HEK293T (cell line): Measurements from ENCODE around the gene NOL4L.
"Not testable (repeated sequence)": the region's sequence is repeated elsewhere in the genome, so short reads cannot be mapped to it uniquely, and the experiment has no call there.

Experiments
- CTCF ChIA-PET: fragments of 350-600 bp; formaldehyde crosslinking; extraction: SDS; loops from one replicate; lab custom pipeline; 2021; ENCODE audit warnings: antibody characterized with exemption, inconsistent platforms; lab: Yijun Ruan, JAX
- POLR2A ChIA-PET: fragments of 350-600 bp; formaldehyde crosslinking; extraction: SDS; loops from one replicate; lab custom pipeline; 2020; ENCODE audit warnings: antibody characterized with exemption, inconsistent platforms; lab: Yijun Ruan, JAX
- DNase-seq: peaks from one replicate; pipeline ENCODE4 v3.0.0; 2012; ENCODE audit warnings: mixed read lengths; ENCODE audit errors: extremely low spot score
- ARNT ChIP-seq: fragments of 450-650 bp; IDR thresholded peaks from 2 replicates; pipeline ENCODE4 v1.6.1; 2017; ENCODE audit warnings: mild to moderate bottlenecking
- BHLHE40 ChIP-seq: fragments of 450-650 bp; IDR thresholded peaks from 2 replicates; pipeline ENCODE4 v1.6.1; 2016; ENCODE audit warnings: mild to moderate bottlenecking, moderate library complexity, borderline replicate concordance
- CTBP1 ChIP-seq: fragments of 450-650 bp; IDR thresholded peaks from 2 replicates; pipeline ENCODE4 v1.6.1; 2016; ENCODE audit warnings: borderline replicate concordance
- ELF4 ChIP-seq: fragments of 450-650 bp; IDR thresholded peaks from 2 replicates; pipeline ENCODE4 v1.6.1; 2017; ENCODE audit warnings: antibody characterized with exemption
- FOXA1 ChIP-seq: fragments of 450-650 bp; IDR thresholded peaks from 2 replicates; pipeline ENCODE4 v1.6.1; 2016; ENCODE audit warnings: mild to moderate bottlenecking
- FOXK2 ChIP-seq: fragments of 450-650 bp; IDR thresholded peaks from 2 replicates; pipeline ENCODE4 v1.6.1; 2016; ENCODE audit warnings: mild to moderate bottlenecking
- FOXM1 ChIP-seq: fragments of 450-650 bp; IDR thresholded peaks from 2 replicates; pipeline ENCODE4 v1.6.1; 2017; ENCODE audit warnings: mild to moderate bottlenecking, borderline replicate concordance
- HDGF ChIP-seq: fragments of 450-650 bp; IDR thresholded peaks from 2 replicates; pipeline ENCODE4 v1.6.1; 2017; ENCODE audit warnings: antibody characterized with exemption, borderline replicate concordance
- LEF1 ChIP-seq: fragments of 450-650 bp; IDR thresholded peaks from 2 replicates; pipeline ENCODE4 v1.6.1; 2017; ENCODE audit warnings: mild to moderate bottlenecking, borderline replicate concordance
- NFRKB ChIP-seq: fragments of 450-650 bp; IDR thresholded peaks from 2 replicates; pipeline ENCODE4 v1.6.1; 2016; ENCODE audit warnings: mild to moderate bottlenecking, moderate library complexity
- SP1 ChIP-seq: fragments of 450-650 bp; IDR thresholded peaks from 2 replicates; pipeline ENCODE4 v1.6.1; 2017
- SUZ12 ChIP-seq: fragments of 450-650 bp; IDR thresholded peaks from 2 replicates; pipeline ENCODE4 v1.6.1; 2016; ENCODE audit warnings: mild to moderate bottlenecking
- TARDBP ChIP-seq: fragments of 450-650 bp; IDR thresholded peaks from 2 replicates; pipeline ENCODE4 v1.6.1; 2016
- ZNF384 ChIP-seq: fragments of 450-650 bp; IDR thresholded peaks from 2 replicates; pipeline ENCODE4 v1.6.1; 2016
- TF ChIP-seq, protein P1 (sequence below): fragments of 450-650 bp; IDR thresholded peaks from 2 replicates; pipeline ENCODE4 v1.6.1; 2016

NOL4L gene

DNA sequence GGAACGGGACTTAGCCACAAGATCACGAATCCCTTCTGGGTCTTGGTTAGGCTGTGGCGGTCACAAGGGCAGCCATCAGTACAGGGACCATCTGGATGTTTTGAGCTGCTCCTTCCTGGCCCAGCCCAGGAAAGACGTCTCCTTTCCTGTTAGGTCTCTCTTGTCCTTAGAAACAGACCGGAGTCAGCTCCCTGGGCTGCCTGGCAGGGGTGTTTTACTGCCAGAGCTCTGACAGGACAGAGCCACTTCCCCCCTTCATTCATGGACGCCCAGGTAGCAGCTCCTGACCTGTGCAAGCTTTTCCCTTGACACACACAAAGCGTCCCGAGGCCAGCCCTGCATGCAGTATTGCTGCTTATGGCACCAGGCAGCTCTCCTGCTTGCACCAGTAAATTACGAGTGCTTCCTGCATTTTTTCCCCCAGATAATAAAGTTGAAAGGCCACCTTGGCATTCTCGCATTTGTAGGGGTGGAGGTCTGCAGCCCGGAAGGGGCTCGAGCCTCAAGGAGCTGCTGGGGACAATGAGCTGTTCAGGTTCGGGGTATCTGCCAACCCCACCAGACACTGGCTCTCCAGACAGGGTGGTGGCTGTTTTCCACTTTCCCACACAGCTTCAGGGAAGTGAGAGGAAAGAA lies 87.4 kb downstream of the NOL4L start:
- no peak for DNase-seq
- CTCF ChIA-PET = no interaction called here

DNA sequence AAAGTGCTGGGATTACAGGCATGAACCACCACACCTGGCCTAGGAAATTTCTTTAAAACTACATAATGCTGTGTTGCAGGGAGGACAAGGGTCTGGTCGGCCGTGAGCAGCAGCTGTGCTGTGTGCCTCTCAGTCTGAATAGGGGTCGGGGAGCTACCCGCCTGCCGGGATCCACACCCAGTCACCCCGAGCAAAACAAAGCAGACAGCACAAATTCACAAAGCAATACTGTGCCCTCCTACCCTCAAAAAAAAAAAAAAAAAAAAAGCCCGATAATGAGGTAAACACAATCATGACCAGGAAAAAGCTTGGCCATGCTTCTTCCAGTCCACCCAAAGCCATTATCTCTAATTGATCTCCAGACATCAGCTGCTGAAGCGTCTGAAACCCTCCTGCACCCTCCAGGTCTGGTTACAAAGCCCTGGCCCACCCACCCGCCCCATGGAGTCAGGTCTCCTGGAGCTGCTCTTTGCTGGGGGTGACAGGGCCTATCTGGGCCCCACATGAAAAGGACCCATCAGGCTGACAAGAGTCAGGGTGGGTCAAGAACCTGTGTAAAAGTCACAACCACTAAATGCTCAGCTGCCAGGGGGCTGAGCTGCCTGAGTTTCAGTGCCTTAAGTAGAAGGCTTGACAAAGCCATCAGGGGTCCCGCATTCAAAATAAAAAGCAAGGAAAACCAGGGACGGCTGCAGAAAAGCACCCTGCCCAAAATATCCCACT lies 88.2 kb downstream of the NOL4L start:
- TF ChIP-seq CTBP1 (no peak), NFRKB (no peak), FOXK2 (no peak), ELF4 (no peak), FOXM1 (no peak)
- TF ChIP-seq, protein P1, sequence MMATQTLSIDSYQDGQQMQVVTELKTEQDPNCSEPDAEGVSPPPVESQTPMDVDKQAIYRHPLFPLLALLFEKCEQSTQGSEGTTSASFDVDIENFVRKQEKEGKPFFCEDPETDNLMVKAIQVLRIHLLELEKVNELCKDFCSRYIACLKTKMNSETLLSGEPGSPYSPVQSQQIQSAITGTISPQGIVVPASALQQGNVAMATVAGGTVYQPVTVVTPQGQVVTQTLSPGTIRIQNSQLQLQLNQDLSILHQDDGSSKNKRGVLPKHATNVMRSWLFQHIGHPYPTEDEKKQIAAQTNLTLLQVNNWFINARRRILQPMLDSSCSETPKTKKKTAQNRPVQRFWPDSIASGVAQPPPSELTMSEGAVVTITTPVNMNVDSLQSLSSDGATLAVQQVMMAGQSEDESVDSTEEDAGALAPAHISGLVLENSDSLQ = no peak
- POLR2A ChIA-PET = interaction anchor here (1.1 kb wide), 1 partner anchor 13 kb away, joined by 3 read pairs; no protein-coding TSS in a partner anchor
- CTCF ChIA-PET = no interaction called here
- no peak for DNase-seq

More for the DNA sequence above, 87.4 kb downstream of the NOL4L start:
- POLR2A ChIA-PET = interaction anchor here (1.1 kb wide), 1 partner anchor 14 kb away, joined by 3 read pairs; no protein-coding TSS in a partner anchor
- TF ChIP-seq ARNT (no peak), SP1 (no peak), BHLHE40 (no peak), FOXA1 (no peak), ZNF384 (no peak), CTBP1 (no peak), HDGF (no peak), FOXM1 (no peak), SUZ12 (no peak)
- TF ChIP-seq, protein P1 = no peak

DNA sequence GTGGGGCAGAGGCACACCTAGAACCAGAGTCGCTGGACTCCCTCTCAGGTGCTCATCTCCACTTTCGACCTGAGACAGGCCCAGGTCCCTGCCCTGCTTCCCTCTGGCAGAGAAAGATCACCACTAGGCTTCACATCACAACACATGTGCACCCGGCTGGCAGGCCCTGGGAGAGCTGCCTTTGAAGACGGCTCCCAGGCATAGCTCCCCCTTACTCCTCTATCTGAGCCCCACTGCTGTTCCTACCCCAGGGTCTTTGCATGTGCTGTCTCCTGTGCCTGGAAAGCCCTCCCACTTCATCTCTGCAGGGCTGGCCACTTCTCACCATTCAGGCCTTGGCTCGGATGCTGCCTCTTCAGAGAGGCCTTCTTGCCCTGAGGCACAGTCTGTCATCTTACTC lies 89.2 kb downstream of the NOL4L start:
- POLR2A ChIA-PET = no interaction called here

DNA sequence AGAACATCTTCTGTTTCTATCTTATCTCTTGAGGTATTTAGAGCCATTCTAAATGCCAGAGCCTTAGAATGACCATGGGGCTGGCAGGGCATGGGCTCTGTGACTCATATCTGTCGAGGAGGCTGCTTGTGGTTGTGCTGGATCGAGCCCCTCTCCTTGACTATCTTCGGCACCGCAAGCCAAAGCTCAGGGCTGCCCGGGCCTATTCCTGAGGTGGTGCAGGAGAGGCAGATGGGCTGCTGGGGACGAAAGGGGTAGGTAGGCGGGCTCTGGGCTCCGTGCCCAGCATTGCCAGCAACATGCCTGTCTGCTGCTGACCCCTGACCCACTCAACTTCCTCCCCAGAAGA lies 89.9 kb downstream of the NOL4L start:
- TF ChIP-seq ZNF384 = no peak
- TF ChIP-seq HDGF = no peak
- TF ChIP-seq NFRKB = no peak
- TF ChIP-seq, protein P1 = no peak
- no peak for TF ChIP-seq FOXK2
- TF ChIP-seq FOXA1 = no peak
- ChIA-PET CTCF (no interaction called here), POLR2A (no interaction called here)
- no peak for DNase-seq

More for the DNA sequence above, 89.2 kb downstream of the NOL4L start:
- CTCF ChIA-PET = interaction anchor here (0.6 kb wide), 1 partner anchor 954 kb away, joined by 3 read pairs; no protein-coding TSS in a partner anchor
- no peak for DNase-seq
- TF ChIP-seq BHLHE40 (no peak), ELF4 (no peak)

DNA sequence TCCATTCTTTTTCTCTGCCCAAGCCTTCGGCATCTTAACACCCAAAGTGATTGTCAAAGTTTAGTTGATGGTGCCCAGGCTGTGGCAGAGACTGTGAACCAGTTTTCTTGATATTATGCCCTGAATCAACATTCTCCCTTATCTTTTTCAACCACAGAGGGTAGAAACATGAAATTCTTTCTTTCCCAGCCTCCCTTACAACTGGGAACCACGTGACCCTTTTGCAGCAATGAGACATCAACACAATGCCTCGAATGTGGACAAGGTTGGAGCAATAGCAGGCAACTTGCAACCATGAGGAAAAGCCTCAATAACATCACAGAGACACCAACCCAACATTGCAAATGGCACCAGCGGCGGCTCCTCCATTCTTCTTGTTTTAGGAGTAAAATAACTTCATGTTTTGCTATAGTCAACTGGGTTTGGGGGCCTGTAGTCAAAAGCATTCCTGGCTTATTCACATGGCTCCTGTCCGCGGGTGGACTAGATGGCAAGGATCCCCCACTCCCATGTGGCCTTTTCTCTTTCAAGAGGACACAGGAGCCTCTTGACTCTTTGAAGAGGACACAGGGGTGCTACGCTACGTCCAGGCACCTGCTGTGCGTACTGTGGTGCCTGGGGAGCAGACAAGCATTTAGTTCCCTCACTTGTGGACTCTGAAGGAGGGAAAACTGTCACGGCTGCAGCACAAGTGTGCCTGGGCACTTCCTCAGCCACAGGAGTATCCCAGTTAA lies 90.5 kb downstream of the NOL4L start:
- no peak for DNase-seq
- TF ChIP-seq ZNF384 = no peak
- no peak for TF ChIP-seq FOXK2
- no peak for TF ChIP-seq TARDBP
- no peak for TF ChIP-seq ARNT
- TF ChIP-seq FOXM1 = no peak
- TF ChIP-seq SP1 = no peak
- TF ChIP-seq ELF4 = no peak
- no peak for TF ChIP-seq SUZ12
- no peak for TF ChIP-seq NFRKB
- POLR2A ChIA-PET = no interaction called here
- CTCF ChIA-PET = no interaction called here

DNA sequence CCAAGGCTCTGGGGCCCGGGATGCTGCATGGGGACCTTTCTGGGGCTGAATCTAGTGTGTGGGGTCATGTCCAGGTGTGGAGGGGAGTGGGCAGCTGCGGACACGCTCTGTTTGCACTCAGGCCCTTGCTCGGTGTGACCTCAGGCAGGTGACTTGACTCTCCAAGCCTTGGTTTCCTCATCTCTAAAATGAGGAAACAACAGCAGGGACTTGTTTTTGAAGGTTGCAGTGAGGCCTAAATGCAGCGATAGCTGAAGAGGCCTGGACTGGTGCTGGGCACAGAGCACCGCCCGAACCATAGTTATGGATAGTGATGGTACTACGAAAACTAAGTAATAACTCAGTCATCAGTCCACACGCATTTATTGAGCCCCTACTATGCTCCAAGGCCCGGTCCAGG lies 91.8 kb downstream of the NOL4L start:
- TF ChIP-seq SP1 (no peak), SUZ12 (no peak), FOXA1 (no peak), BHLHE40 (no peak), ELF4 (no peak), ZNF384 (no peak), NFRKB (no peak), TARDBP (no peak), ARNT (no peak), FOXM1 (no peak), HDGF (no peak), FOXK2 (no peak), LEF1 (no peak), CTBP1 (no peak)
- TF ChIP-seq, protein P1 = no peak
- CTCF ChIA-PET = no interaction called here
- DNase-seq = no peak

DNA sequence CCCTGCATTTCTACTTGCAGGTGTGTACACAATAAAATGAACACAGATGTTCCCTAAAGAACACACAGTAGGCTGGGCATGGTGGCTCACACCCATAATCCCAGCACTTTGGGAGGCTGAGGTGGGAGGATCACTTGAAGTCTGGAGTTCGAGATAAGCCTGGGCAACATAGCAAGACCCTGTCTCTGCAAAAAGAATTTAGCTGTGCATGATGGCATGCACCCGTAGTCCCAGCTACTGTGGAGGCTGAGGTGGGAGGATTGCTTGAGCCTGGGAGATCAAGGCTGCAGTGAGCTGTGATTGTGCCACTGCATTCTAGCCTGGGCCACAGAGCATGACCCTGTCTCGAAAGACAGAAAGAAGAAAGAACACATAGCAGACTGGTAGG lies 93.4 kb downstream of the NOL4L start:
- POLR2A ChIA-PET, DNase-seq, CTCF ChIA-PET: not testable (repeated sequence)

More for the DNA sequence above, 91.8 kb downstream of the NOL4L start:
- POLR2A ChIA-PET = no interaction called here
